ENCODE measurements around the gene CACNB3.
"Not testable (repeated sequence)": the region's sequence is repeated elsewhere in the genome, so short reads cannot be mapped to it uniquely, and the experiment has no call there.

CACNB3 gene

DNA sequence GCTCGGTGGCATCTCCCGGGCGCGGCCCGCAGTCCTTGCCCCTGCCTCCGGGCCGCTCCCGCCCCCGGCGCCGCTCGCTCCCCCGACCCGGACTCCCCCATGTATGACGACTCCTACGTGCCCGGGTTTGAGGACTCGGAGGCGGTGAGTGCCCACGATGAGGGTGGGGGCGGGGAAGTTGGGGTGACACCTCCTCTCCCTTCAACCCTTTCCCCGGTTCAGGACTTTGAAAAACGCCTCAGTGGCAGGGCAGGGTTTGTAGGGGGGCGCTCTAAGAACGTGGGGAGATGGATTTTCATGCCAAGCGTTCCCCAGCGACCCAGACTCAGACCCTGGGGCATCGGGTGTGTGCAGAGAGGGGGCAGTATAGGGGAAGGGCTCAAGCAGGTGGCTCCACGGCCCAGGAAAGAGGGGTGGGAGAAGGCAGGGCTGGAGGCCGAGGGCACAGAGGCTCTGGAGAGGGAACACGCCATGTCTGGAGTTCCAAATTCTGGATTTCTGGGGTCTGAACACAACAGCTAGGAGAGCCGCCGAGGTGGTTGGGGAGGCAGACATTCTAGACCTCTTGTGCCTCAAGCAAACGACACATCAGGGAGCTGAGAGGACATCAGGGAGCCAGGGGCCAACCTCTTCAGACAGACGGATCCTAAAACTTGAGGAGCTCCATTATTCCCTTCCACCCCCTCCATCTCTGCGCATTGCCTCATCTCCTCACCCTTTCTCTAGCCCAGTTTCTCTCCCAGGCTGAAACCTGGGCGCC is 715 bp downstream of the CACNB3 start:
- no peak for DNase-seq (ENCODE audit: low spot score)

DNA sequence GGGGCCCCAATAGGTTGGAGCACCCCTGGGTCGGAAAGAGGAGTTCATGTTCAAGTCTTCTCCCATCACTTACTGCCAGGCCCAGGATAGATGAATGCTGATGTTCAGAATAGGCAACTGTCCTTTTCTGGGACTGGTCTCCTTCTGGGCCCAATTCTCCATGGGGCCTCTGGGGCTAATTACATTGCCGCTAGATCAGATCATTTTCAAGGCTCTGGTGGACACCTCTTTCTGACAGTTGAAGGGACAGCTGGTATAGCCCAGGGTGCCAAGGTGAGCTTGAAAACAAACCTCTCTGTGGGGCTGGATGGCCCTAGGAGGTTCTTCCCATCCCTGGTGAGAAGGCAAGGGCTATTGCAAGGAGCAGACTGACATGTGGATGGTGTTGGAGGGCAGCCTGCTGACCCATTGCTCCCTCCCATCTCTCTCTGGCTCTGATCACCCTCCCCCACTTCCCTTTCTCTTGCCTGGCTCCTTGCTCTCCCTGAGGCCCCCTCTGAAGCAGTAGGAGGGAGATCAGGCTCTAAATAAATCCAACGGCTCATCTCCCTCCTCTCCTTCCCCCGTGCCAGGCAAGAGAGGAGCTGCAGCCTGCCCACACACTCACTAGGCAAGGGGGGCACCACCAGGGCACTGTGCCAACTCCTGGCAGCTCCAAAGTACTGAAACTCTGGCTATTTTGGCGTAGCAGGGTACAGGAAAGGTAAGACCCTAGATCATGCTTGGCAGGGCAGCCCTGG is 1.9 kb downstream of the CACNB3 start:
- no peak for DNase-seq (ENCODE audit: low spot score)

DNA sequence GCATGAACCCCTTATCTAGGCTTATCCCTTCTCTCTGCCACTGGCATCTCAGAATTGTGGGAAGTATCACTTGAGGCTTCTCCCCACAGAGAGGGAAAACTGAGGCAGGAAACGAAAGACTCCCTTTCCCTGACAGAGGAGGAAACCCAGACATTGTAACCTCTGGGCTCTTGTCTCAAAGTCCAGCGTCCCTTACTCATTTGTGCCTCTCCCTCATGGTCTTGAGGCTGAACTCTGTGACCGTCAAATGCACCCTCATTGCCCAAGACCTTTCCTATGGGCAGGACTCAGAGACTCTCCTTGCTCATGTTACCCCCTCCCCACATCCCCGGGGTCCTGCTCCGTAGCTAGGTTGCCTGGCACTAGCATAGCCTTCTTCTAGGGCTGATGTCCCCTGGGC is 3.8 kb downstream of the CACNB3 start:
- no peak for DNase-seq (ENCODE audit: low spot score)

DNA sequence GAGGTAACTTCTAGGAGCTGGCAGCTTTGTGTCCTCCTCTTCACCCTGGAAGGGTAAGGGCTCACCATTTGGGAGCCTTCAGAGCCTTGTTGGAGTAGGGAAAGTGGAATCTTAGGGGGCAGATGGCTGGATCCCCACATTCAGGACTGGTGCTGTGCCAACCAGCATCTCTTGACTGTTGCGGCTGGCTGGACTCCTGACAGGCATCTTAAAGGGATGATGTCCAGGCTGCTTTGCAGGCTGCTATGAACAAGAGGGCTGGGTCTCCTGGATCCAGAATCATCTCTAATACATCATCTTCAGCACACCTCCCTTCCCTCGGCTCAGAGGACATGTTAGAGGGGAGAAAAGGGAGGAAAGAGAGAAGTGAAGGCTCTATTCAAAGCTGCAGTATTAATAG is 4.4 kb downstream of the CACNB3 start:
- DNase-seq (ENCODE audit: low spot score) = no peak

DNA sequence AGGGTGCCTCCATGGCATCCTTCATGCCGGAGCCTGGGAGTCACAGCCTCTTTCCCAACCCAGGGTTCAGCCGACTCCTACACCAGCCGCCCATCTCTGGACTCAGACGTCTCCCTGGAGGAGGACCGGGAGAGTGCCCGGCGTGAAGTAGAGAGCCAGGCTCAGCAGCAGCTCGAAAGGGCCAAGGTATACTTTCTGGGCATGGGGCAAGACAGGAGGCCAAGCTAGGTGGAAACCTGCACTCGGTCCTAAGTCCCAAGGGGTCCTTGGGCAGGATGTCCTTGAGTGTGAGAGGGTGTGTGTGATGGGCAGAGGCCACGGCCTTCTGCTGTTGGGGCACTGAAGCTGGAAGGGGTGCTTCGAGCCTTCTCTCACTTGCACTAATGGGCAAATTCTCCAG is 5.0 kb downstream of the CACNB3 start:
- no peak for DNase-seq (ENCODE audit: low spot score)

DNA sequence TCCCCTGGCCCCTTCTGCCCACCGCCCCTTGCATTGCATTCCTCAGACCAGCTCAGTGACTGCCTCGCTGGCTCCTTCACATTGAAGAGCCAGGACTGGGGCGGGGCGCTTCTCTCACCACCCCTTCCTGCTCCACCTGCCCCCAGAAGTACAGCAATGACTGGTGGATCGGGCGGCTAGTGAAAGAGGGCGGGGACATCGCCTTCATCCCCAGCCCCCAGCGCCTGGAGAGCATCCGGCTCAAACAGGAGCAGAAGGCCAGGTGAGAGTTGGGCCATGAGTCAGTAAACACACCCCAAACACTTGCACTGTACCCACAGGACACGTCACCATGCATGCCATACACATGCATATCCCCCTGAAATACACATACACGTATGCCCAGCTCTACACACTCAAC is 5.8 kb downstream of the CACNB3 start:
- DNase-seq (ENCODE audit: low spot score) = no peak

DNA sequence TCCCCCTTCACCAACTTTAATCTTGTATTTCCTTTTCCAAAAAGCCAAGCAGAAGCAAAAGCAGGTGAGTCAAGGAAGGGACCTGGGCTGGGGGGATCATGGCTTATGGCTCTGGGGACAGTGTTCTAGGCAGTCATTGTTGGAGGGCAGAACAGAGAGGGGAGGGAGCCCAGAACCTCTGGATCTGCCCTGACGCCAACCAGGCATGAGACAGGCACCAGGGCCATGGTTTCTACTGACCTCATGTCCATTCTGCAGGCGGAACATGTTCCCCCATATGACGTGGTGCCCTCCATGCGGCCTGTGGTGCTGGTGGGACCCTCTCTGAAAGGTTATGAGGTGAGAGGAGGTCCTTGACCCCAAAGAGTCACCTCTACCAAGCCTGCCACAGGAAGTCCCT is 6.6 kb downstream of the CACNB3 start:
- no peak for DNase-seq (ENCODE audit: low spot score)

DNA sequence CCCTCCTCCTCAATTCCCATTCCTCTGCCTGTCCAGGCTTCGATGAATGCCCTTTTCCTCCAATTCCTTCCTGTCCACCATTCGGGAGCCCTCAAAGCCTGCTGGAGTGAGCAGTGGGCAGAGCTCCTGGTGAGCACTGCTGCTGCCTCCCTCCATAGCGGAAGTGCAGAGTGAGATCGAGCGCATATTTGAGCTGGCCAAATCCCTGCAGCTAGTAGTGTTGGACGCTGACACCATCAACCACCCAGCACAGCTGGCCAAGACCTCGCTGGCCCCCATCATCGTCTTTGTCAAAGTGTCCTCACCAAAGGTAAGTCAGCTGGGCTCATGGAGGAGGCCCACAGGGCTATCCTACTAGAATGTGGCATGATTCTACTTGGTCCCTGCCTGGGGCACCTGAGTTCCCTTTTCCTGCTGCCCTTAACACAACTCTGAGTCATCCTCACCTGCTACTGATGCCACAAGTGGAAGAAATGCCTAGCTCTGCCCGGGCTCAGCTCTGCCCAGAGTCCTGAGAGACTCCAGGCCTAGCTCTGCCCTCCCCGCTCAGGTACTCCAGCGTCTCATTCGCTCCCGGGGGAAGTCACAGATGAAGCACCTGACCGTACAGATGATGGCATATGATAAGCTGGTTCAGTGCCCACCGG is 8.0 kb downstream of the CACNB3 start:
- no peak for DNase-seq (ENCODE audit: low spot score)

DNA sequence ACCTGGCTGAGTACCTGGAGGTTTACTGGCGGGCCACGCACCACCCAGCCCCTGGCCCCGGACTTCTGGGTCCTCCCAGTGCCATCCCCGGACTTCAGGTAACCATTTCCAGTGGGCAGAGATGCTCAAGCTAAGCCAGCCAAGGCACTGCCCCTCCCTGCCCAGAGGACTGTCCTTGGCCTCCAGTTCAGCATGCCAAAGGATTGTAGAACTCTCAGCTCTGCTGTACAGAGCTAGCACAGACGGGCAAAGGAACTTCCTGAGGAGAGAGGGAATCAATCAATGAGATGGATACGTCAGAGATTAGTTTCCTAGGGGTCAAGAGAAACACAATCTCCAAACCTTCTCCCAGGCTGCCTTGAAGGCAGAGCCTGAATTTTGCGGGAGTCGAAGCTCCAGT is 8.7 kb downstream of the CACNB3 start:
- no peak for DNase-seq (ENCODE audit: low spot score)

DNA sequence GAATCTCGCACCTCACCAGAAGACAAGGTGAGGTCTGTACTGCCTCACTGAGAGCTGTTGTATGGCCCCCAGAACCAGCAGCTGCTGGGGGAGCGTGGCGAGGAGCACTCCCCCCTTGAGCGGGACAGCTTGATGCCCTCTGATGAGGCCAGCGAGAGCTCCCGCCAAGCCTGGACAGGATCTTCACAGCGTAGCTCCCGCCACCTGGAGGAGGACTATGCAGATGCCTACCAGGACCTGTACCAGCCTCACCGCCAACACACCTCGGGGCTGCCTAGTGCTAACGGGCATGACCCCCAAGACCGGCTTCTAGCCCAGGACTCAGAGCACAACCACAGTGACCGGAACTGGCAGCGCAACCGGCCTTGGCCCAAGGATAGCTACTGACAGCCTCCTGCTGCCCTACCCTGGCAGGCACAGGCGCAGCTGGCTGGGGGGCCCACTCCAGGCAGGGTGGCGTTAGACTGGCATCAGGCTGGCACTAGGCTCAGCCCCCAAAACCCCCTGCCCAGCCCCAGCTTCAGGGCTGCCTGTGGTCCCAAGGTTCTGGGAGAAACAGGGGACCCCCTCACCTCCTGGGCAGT is 9.3 kb downstream of the CACNB3 start:
- DNase-seq (ENCODE audit: low spot score) = no peak

DNA sequence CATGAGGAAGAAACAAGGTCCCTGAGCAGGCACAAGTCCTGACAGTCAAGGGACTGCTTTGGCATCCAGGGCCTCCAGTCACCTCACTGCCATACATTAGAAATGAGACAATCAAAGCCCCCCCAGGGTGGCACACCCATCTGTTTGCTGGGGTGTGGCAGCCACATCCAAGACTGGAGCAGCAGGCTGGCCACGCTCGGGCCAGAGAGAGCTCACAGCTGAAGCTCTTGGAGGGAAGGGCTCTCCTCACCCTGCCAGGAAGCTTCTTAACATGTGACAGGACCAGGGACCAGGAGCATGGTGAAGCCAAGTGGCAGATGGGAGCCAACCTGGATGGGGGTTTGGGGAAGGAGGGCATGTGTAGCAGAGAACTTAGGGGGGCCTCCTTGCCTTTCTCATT is 10.0 kb downstream of the CACNB3 start:
- DNase-seq (ENCODE audit: low spot score) = no peak

DNA sequence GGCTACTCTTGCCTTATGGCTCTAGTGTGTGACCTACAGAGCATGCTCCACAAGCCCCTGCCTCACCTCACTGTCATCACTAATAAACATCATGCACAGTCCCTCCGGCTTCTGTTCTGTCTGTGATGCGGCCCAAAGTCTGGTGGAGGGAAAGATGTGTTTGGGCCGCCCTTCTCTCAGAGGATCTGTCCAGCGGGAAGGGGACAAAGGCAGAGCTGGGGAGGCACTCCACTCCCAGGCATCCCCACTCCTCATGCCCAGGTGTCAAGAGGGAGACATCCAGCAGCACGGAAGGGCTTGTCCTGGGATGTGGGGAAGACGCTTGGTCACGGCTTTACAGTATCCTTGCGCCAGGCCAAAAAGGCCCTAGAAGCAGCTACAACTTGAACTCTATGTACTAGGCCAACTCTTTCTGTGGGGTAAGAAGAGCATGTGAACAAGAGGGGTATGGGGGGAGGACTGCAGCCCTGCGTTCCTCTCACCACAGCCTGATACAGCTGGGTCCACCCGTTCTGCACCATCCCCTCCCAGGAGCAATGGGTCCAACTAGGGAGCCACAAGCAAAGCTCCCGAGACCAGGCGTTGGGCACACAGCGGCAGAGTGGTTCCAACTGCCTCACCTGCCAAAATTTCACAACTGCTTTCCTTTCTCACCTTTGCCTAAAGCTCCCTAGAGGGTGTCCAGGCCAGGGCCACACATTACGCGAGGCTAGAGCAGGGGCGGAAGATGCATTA is 10.7 kb downstream of the CACNB3 start:
- no peak for DNase-seq (ENCODE audit: low spot score)

DNA sequence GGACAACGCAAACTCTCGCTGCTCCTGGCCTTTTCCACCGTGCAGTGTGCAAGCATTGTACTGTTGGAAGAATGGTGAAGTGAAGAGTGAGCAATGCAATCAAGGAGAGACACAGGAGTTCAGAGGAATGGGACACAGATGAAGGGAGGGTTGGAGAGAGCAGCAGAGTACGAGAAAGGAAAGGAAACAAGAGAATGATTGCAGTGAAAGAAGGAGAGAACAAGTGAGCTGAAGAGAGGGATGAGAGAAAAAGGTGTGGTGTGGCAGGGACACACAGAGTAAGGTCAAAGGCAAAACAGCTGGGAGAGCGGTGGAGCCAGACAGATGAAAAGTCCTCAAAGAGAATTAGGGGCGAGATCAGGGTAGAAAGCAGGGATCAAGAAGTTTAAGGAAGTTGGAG is 13.0 kb downstream of the CACNB3 start:
- DNase-seq (ENCODE audit: low spot score) = no peak

DNA sequence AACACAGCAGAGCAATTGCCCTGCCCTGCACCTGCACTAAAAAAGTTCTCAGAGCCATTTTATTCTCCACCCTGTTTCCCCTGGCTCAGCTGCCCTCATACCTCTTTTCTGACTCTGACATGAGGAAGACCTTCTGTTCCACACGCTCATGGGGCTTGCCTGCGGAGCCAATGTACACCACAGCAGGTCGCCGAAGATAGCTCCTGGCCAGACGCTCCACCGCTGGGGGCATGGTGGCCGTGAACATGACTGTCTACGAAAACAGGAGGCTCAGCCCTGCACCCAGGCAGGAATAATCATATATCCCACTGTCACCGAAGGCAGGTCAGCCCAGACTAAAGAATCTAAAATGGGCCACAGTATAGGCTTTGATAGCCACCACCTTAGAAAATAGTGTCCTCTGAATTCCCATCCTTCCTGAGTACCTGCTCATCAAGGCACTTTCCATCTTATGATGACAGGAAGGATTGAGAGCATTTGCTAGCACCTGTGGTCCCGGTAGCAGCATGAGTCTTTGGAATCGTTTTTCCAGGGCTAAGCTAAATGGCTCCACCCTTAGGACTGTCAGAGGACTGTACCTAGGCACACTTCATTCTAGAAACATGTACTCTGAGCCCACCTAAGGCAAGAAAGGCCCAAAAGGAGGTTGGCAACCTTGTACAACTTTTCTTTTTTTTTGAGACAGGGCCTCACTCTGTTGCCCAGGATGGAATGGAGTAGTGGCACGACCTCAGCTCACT is 14.2 kb downstream of the CACNB3 start:
- no peak for DNase-seq (ENCODE audit: low spot score)

DNA sequence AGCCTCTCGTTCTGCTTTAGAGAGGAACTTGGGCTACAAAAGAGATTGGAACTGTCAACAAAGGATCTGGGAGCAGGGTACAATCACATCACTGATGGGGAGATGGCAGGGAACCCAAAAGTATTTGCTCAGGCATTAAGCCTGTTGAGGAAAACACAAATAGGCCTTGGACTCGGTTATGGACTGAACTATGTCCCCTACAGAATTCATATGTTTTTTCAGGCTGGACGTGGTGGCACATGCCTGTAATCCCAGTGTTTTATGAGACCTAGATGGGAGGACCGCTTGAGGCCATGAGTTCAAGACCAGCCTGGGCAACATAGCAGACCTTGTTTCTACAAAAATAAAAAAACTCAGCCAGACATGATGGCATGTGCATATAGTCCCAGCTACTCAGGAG is 19.8 kb downstream of the CACNB3 start:
- DNase-seq (ENCODE audit: low spot score) = no peak

DNA sequence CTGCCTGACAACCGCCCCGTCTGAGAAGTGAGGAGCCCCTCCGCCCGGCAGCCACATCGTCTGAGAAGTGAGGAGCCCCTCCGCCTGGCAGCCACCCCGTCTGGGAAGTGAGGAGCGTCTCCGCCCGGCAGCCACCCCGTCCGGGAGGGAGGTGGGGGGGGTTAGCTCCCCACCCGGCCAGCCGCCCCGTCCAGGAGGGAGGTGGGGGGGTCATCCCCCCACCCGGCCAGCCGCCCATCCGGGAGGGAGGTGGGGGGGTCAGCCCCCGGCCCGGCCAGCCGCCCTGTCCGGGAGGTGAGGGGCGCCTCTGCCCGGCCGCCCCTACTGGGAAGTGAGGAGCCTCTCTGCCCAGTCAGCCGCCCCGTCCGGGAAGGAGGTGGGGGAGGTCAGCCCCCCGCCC is 23.7 kb downstream of the CACNB3 start:
- not testable (repeated sequence) for DNase-seq (ENCODE audit: low spot score)

DNA sequence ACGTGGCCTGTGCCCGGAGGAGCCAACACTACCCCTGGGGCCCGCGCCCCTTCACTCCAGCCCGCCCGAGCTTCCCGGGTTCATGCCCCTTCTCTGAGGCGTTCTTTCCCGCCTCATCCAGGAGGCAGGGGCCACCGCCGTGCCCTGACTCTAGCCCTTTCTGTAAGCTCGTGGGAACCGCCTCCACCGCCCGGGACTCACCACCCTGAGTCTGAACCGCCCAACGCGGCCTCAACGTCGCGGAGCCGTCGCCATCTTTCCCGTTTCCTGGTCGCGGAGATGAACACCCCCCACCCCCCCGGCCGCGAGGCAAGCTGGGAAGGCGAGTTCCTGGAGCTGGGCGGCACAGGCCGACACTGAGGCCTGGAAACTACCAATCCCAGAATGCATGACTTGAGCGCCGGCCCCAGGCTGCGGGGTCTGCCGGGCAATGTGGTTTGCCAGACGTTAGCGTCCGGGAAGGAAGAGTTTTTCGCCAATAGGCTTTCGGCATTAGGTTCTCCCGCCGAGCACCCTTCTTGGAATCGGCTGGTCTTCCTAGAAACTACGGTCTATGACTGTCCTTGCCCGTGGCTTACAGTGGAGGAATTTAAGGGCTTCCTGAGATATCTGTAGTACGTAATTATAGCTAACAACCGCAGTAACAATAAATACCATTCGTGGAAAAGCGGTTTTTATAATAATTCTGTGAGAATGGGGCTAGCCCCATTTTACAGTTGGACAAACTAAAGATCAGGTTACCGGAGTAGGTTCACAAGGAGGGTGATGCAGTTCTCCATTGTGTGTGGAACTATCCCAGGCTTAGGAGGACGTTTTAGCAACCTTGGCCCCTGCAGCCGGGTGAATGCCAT is 33.8 kb downstream of the CACNB3 start, which contains the start of gene DDX23:
Gene DDX23, minus strand, starts transcription at position 281 of the 851 bp plus-strand sequence. CDS start 6,381 bp downstream, outside the sequence.
- peak; percentile 100 for DNase-seq (ENCODE audit: low spot score)

DNA sequence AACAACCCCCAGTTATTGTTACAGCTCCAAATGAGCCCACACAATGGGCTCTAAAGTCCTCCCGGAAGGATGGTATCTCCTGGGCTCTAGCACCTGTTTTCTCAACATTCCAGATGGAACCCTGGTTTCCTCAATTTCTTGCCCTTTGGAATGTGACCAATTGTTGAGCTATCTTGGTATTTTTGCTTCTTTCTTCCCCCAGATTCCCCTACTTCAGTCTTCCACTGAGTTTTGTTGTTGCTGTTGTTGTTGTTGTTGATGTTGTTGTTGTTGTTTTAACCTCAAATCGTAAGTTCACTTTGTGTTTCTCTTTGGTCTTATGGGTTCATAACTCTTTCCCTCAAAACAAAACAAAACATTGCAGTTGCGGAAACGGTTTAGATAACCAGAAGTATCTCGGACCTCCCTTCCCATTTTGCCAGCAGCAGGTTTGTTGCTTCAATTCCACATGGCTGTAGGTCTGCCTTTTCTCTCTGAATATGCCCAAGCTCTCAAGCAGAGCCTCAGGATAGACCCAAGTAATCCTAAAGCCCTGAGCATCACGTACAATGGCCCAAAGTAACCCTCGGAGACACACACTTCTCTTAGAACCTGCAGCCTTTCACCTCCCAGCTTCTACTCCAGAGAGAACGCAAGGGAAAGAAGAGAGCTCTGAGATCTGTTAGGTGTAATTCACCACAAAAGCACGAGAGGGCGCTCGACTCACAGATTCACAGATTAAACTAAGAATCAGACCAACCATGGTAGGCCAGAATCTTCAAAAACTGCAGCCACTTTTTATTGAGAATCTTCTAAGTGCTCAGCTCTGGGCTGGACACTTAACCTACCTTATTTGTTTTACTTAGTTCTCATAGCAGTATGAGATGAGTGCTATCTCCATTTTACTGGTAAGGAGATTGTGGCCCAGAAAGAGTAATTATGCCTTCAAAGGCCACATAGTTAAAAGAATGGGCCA is 34.7 kb downstream of the CACNB3 start:
- peak; percentile 91 for DNase-seq (ENCODE audit: low spot score)

DNA sequence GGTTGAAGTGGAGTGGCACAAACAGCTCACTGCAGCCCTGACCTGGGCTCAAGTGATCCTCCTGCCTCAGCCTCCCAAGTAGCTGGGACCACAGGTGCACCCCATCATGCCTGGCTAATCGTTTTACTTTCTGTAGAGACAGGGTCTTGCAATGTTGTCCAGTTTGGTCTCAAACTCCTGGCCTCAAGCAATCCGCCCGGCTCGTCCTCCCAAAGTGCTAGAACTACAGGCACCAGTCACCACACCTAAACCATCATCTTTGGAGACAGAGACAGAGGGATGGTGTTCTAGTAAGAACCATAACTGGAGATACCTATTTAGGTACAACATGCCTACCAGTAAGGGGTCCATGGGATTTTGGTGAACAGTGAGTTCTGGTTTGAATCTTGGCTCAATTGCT is 36.2 kb downstream of the CACNB3 start:
- no peak for DNase-seq (ENCODE audit: low spot score)

All from LoVo (cell line).